Adrenal gland (tissue), 5 donors: ENCODE data around the gene CKAP5.

Source experiments
- POLR2A ChIP-seq, 2 donors: fragments of 450-650 bp; IDR thresholded peaks; one replicate each; pipeline ENCODE4 v1.6.1; 2017; ENCODE audit warnings: antibody characterized with exemption in 2 of 2, mild to moderate bottlenecking in 2 of 2, moderate library complexity in 1 of 2
- TF ChIP-seq, protein P1 (sequence below), 6 experiments: fragments of 450-650 bp in 4 of 6; fragments of 200-600 bp in 2 of 6; sonication (generic) in 1 of 6; IDR thresholded peaks; 1 replicate in 5 of 6; 2 replicates in 1 of 6; pipeline versions ENCODE4 v1.5.1 to v1.8.0; 2016 to 2021; ENCODE audit warnings: antibody characterized with exemption in 6 of 6, mild to moderate bottlenecking in 2 of 6, moderate library complexity in 1 of 6
- donor health status: DM: no; HTN: no; CAD: no.

DNA sequence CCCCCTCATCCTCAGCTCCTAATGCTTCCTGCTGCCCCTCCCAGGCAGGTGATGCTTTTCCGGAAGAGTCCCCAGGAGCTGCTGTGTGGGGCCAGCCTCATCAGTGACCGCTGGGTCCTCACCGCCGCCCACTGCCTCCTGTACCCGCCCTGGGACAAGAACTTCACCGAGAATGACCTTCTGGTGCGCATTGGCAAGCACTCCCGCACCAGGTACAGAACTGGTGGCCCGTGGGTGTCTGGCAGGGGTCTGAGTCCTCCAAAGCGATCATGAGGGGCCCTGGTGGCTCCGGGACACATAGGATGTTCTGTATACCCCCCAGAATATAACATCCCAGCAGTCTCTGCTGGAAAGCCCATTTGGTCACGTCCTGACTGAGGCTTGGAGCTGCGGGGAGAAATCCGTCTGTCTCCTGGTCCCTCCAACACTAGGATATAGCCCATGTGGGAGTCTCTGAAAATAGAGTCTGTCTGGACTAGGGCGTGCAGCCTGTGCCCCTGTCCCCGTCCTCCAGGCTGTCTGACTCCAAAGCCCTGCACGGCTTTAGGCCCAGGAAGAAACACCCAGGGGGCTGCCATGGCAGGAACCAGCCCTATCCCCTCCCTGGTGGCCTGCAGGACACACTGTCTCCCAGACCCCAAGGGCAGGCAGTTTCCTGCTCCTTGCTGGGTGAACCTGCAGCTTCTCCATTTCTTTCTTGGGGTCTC lies 118.0 kb downstream of the CKAP5 start:
- TF ChIP-seq POLR2A (IDR thresholded peaks at IDR 0.05): no peak
- TF ChIP-seq, protein P1, sequence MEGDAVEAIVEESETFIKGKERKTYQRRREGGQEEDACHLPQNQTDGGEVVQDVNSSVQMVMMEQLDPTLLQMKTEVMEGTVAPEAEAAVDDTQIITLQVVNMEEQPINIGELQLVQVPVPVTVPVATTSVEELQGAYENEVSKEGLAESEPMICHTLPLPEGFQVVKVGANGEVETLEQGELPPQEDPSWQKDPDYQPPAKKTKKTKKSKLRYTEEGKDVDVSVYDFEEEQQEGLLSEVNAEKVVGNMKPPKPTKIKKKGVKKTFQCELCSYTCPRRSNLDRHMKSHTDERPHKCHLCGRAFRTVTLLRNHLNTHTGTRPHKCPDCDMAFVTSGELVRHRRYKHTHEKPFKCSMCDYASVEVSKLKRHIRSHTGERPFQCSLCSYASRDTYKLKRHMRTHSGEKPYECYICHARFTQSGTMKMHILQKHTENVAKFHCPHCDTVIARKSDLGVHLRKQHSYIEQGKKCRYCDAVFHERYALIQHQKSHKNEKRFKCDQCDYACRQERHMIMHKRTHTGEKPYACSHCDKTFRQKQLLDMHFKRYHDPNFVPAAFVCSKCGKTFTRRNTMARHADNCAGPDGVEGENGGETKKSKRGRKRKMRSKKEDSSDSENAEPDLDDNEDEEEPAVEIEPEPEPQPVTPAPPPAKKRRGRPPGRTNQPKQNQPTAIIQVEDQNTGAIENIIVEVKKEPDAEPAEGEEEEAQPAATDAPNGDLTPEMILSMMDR (IDR thresholded peaks at IDR 0.05): no peak
